ENCODE data around the gene MAP3K5. TPM values are rescaled to one million over a fixed set of nuclear protein-coding genes. Genes with fewer than 3 reads are reported as not detected.

The MAP3K5 gene
- total RNA-seq, 1 donor from 2014 or later: 24.4 TPM

DNA sequence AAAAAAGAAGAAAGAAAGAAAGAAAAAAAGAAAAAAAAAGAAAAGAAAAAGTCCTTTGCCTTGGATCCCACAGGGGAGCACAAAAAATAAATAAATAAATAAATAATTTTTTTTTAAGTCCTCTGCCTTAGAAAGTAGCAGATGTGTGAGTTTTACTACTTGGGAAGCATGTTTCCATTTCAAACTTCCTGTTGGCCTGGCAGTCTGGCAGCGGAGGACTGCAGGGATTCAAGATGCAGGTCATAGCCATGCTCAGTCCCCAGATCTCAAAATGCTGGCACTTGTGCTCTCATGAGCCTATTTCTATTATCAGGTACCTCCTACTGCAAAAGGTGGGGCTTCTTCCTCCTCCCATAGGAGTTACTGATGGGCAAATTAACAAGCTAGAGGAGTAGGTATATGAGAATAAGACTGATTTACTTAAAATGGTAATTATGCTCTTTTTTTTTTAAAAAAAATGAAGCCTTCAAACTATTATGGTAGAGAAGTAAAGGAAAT is 187.9 kb downstream of the MAP3K5 start:
- H3K27ac Mint-ChIP-seq: no peak overlapping the region
- intact Hi-C loops (cut with micrococcal nuclease): no loop called here
- no peak overlapping the region for H3K4me3 Mint-ChIP-seq
- no peak for DNase-seq
- peaks cover 77% of the 10 kb centered on the region for H3K36me3 Mint-ChIP-seq (ENCODE audit: low read depth)
- no peaks in the 10 kb centered on the region for H3K27me3 Mint-ChIP-seq
- CTCF ChIA-PET: no interaction called here
- TF ChIP-seq, protein P1, sequence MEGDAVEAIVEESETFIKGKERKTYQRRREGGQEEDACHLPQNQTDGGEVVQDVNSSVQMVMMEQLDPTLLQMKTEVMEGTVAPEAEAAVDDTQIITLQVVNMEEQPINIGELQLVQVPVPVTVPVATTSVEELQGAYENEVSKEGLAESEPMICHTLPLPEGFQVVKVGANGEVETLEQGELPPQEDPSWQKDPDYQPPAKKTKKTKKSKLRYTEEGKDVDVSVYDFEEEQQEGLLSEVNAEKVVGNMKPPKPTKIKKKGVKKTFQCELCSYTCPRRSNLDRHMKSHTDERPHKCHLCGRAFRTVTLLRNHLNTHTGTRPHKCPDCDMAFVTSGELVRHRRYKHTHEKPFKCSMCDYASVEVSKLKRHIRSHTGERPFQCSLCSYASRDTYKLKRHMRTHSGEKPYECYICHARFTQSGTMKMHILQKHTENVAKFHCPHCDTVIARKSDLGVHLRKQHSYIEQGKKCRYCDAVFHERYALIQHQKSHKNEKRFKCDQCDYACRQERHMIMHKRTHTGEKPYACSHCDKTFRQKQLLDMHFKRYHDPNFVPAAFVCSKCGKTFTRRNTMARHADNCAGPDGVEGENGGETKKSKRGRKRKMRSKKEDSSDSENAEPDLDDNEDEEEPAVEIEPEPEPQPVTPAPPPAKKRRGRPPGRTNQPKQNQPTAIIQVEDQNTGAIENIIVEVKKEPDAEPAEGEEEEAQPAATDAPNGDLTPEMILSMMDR (IDR thresholded peaks at IDR 0.05): no peak
- POLR2A ChIA-PET: no interaction called here
- H3K9me3 Mint-ChIP-seq: no peaks in the 10 kb centered on the region
- ATAC-seq (ENCODE audit: low read depth): no peak
- H3K4me1 Mint-ChIP-seq: peaks cover 3% of the 10 kb centered on the region

DNA sequence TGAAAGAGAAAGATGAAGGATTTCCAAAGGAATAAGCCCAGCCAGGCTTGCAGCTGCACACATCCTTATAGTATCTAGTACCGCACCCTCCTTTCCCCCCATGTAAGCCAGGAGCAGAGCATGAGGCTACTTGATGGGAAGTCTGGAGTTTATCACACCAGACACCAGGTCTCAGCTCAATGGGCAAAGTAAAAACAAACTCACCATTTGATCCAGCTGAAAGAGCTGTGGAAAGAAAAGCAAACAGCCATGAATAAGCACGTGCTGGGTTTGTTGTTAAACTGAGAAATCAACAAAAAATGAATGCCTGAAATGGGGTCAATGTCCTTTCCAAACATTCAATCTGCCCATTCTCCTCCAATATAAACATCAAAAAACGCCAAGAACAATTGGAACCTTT is 191.5 kb downstream of the MAP3K5 start:
- Mint-ChIP-seq H3K4me3 (no peak overlapping the region), H3K27me3 (no peaks in the 10 kb centered on the region), H3K36me3 (ENCODE audit: low read depth) (peaks cover 80% of the 10 kb centered on the region), H3K4me1 (peaks cover 2% of the 10 kb centered on the region), H3K9me3 (no peaks in the 10 kb centered on the region), H3K27ac (no peak overlapping the region)
- TF ChIP-seq, protein P1 (IDR thresholded peaks at IDR 0.05): no peak
- ATAC-seq (ENCODE audit: low read depth) (no peak), DNase-seq (no peak)
- POLR2A ChIA-PET: no interaction called here
- CTCF ChIA-PET: no interaction called here
- intact Hi-C loops (cut with micrococcal nuclease): no loop called here

DNA sequence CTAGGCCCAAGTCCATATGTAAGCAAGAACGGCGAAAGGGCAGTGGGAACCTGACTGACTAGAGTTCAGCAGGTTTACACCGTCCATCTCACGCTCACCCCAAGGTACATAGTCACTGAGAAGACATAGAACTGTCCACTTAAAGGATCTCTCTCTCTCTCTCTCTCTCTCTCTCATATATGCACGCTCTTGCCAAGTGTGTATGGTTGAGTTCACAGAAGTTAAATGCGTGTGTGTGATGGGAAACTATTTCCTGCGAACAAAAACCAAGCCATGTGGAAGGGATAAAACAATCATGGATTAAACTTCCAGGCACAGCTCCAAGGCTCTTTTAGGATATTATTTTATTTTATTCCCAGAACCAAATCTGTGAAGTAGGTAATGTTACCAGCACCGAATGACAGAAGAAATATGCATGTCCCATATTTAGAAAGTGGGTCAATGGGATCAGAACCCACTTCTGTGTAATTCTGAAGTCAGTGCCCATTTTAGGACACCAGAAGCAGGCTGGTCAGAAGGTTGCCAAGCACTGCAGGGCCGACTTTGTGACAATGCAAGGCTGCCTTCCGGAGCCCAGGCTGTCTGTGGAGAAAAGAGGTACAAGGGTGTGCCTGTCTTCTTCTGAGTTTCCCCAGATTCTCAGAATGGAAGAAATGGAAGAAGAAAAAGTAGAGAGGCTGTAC is 192.8 kb downstream of the MAP3K5 start:
- Mint-ChIP-seq H3K36me3 (ENCODE audit: low read depth) (peaks cover 74% of the 10 kb centered on the region), H3K27me3 (no peaks in the 10 kb centered on the region), H3K27ac (no peak overlapping the region), H3K4me1 (peaks cover 12% of the 10 kb centered on the region), H3K9me3 (no peaks in the 10 kb centered on the region), H3K4me3 (no peak overlapping the region)
- ATAC-seq (ENCODE audit: low read depth) (no peak), DNase-seq (no peak)
- ChIA-PET POLR2A (interaction anchor here (0.6 kb wide), 1 partner anchor 502 kb away, joined by 7 read pairs; no protein-coding TSS in a partner anchor), CTCF (no interaction called here)
- intact Hi-C loops (cut with micrococcal nuclease): no loop called here
- TF ChIP-seq, protein P1 (IDR thresholded peaks at IDR 0.05): no peak

DNA sequence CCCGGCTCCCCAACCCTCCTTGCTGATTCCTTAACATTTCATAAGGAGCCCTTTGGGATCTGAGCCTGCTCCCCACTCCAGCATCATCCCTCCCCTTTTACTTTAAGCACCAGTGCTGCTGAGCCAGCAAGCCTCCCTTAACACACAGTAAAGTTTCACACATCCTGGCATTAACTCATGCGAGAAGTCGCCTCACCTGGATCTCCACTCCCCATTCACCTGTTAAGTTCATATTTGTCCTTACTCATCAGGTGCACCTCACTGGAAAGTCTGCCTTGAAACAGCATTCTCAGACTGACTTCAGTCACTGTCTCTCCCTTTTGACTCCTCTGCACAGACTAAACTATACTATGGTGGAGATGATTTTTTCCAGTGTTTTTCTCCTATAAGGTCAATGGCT is 194.2 kb downstream of the MAP3K5 start:
- ChIA-PET POLR2A (no interaction called here), CTCF (no interaction called here)
- H3K4me1 Mint-ChIP-seq: peaks cover 26% of the 10 kb centered on the region
- peaks cover 71% of the 10 kb centered on the region for H3K36me3 Mint-ChIP-seq (ENCODE audit: low read depth)
- H3K4me3 Mint-ChIP-seq: no peak overlapping the region
- no peak for ATAC-seq (ENCODE audit: low read depth)
- TF ChIP-seq, protein P1 (IDR thresholded peaks at IDR 0.05): no peak
- H3K9me3 Mint-ChIP-seq: no peaks in the 10 kb centered on the region
- intact Hi-C loops (cut with micrococcal nuclease): no loop called here
- DNase-seq: no peak
- no peaks in the 10 kb centered on the region for H3K27me3 Mint-ChIP-seq
- no peak overlapping the region for H3K27ac Mint-ChIP-seq

DNA sequence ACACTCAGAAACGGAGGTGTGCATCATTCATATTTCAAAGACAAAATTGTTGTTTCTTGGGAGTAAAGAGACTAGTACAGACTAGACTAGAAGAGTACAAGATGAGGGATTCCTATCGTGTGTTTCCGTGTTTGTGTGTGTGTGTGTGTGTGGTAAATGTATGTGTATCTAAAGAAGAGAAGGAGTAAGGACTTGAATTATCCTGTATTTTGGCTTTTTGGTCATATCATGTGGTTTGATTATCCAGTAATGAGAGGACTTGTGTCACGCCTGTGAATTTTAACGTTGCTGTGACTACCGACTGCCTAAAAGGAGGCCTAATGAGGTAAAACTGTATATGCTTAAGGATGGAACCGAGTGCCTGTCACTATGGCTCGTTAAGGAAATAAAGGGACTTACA is 197.6 kb downstream of the MAP3K5 start:
- Mint-ChIP-seq H3K27ac (peak overlapping the region; percentile 81), H3K4me1 (peaks cover 29% of the 10 kb centered on the region), H3K9me3 (peaks cover 6% of the 10 kb centered on the region), H3K27me3 (no peaks in the 10 kb centered on the region), H3K4me3 (no peak overlapping the region), H3K36me3 (ENCODE audit: low read depth) (peaks cover 76% of the 10 kb centered on the region)
- CTCF ChIA-PET: interaction anchor here (1.1 to 2.1 kb wide), 4 partner anchors 14 to 198 kb away, joined by 3 to 8 read pairs (median 6); partner anchors contain the start of gene MAP3K5
- no peak for DNase-seq
- POLR2A ChIA-PET: interaction anchor here (1.5 to 1.8 kb wide), 2 partner anchors 198 to 228 kb away, joined by 7 to 9 read pairs; partner anchors contain the start of genes MAP3K5 and PEX7
- intact Hi-C loops (cut with micrococcal nuclease): loop anchor here (1.0 kb wide), 3 partner anchors 11 to 305 kb away; partner anchors contain the start of genes BCLAF1 and PEX7
- no peak for ATAC-seq (ENCODE audit: low read depth)
- TF ChIP-seq, protein P1 (IDR thresholded peaks at IDR 0.05): no peak
